LNCaP clone FGC (cell line): Measurements from ENCODE around the gene VGF.
"Not testable (repeated sequence)": the region's sequence is repeated elsewhere in the genome, so short reads cannot be mapped to it uniquely, and the experiment has no call there.

Experiments
- DNase-seq: peaks from one replicate; pipeline ENCODE4 v3.0.0-alpha.2; 2011; ENCODE audit warnings: low read depth
- H3K4me3 ChIP-seq: 2 replicates; pipeline ENCODE4 v1.5.1; 2011; ENCODE audit warnings: mild to moderate bottlenecking, low read depth, low read length, control low read depth
- TF ChIP-seq, protein P1 (sequence below): IDR thresholded peaks from 2 replicates; pipeline ENCODE4 v1.5.1; 2012; ENCODE audit warnings: mild to moderate bottlenecking; ENCODE audit not compliant: control insufficient read depth, insufficient read depth; ENCODE audit errors: extremely low read depth

Gene VGF

DNA sequence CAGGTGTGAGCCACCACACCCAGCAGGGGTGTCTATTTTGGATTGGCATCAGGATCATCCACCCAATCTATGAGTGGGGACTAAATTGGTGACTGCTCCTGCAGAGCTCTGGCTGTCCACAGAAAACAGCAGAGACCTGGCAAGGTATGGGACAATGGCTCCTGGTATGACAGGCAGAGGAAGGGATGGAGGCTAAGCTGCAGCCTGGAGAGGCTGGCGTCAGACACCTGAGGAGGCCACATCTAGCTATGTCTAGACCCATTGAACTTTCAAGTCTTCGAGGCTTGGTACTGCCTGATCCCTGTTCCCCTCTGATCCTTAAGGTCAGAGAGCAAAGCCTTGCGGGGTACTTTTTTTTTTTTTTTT is 41.7 kb downstream of the VGF start:
- DNase-seq: no peak
- H3K4me3 ChIP-seq: no peak overlapping the region
- TF ChIP-seq, protein P1, sequence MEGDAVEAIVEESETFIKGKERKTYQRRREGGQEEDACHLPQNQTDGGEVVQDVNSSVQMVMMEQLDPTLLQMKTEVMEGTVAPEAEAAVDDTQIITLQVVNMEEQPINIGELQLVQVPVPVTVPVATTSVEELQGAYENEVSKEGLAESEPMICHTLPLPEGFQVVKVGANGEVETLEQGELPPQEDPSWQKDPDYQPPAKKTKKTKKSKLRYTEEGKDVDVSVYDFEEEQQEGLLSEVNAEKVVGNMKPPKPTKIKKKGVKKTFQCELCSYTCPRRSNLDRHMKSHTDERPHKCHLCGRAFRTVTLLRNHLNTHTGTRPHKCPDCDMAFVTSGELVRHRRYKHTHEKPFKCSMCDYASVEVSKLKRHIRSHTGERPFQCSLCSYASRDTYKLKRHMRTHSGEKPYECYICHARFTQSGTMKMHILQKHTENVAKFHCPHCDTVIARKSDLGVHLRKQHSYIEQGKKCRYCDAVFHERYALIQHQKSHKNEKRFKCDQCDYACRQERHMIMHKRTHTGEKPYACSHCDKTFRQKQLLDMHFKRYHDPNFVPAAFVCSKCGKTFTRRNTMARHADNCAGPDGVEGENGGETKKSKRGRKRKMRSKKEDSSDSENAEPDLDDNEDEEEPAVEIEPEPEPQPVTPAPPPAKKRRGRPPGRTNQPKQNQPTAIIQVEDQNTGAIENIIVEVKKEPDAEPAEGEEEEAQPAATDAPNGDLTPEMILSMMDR: no peak

DNA sequence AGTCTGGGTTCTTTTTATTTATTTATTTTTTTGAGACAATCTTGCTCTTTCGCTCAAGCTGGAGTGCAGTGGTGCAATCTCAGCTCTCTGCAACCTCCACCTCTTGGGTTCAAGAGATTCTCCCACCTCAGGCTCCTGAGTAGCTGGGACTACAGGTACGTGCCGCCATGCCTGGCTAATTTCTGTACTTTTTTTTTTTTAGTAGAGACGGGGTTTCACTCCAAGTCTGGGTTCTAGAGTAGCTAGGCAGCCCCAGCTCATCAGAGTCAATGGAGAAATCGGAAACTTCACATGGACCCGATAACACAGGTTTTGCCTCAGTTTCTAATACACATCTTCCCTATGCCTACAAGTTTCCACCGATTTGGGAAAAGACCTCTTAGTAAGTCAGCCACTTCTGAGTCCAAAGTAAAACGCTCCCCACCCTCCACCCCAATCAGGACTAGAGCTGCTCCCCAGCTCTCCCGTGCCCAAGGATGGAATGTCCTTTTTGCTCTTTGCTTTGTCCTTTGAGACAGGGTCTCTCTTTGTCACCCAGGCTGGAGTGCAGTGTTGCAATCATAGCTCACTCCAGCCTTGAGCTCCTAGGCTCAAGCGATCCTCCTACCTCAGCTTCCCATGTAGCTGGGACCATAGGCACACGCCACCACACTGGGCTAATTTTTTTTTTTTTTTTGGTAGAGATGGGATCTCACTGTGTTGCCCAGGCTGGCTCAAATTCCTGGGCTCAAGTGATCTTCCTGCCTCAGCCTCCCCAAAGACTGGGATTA is 42.3 kb downstream of the VGF start:
- no peak for DNase-seq
- H3K4me3 ChIP-seq: no peak overlapping the region

DNA sequence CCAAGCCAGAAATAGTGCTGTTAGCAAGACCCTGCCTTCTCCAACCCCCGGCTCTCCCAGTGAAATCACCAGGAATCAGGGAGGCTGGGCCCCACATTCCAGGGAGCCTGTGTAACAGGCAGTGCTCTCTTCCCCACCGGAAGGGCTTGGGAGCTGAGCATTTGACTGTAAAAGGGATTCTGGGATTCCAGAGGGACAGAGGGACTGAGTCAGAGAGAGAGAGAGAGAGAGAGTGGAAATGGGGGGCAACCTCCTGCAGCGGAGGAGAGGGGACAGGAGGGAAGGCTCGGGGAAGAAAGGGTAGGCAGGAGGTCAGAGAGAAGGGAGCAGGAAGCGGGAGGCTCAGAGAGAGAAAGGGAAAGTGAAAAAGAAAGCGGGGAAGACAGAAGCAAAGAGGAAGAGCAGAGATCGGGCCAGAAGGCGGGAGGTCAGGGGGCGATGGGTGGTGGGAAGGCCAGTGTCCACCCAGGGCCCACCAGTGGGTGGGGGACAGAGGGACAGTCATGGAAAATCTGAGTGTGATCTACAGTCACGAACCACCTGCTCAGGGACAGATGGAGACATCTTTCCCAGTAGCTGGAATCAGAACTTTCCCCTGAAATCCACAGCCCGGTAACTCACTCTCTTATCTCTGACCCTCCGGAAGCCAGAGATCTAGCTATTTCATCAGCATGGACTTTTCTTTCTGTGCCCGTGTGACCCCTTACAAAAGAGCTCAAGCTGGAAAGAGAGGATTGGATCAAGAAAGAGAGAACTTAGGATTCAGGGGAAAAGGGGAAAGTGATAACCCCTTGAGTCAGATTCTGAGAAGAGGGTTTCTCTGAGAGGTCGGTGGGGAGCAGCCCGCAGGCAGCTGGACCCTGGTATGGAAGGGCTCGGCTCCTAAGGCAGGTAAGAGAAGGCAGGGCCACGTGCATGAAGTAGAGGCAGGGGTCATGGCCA is 43.1 kb downstream of the VGF start:
- H3K4me3 ChIP-seq: no peak overlapping the region
- no peak for DNase-seq
- TF ChIP-seq, protein P1: no peak

More for the DNA sequence above, 42.3 kb downstream of the VGF start:
- TF ChIP-seq, protein P1: no peak

DNA sequence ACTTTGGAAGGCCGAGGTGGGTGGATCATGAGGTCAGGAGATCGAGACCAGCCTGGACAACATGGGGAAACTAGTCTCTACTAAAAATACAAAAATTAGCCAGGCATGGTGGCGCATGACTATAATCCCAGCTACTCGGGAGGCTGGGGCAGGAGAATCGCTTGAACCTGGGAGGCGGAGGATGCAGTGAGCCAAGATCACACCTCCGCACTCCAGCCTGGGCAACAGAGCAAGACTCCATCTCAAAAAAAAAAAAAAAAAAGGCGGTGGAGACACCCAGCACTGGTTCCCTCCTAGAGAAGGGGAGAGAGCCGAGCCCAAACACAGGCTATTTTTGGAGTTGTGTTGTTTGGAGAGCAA is 43.8 kb downstream of the VGF start:
- DNase-seq, H3K4me3 ChIP-seq: not testable (repeated sequence)

DNA sequence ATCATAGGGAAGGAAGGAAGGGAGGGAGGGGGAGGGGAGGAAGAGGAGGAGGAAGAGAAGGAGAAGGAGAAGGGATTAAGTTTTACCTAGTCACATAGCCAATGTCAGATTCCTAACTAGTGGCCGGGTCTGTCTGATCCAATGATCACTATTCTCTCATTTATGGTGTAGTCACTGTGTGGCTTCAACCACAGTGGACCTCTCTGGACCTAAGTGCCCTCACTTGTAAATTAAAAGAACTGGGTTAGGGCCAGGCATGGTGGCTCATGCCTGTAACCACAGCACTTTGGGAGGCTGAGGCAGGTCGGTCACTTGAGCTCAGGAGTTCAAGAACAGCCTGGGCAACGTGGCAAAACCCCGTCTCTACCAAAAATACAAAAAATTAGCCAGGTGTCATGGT is 45.1 kb downstream of the VGF start:
- TF ChIP-seq, protein P1: no peak
- H3K4me3 ChIP-seq: no peak overlapping the region
- no peak for DNase-seq

DNA sequence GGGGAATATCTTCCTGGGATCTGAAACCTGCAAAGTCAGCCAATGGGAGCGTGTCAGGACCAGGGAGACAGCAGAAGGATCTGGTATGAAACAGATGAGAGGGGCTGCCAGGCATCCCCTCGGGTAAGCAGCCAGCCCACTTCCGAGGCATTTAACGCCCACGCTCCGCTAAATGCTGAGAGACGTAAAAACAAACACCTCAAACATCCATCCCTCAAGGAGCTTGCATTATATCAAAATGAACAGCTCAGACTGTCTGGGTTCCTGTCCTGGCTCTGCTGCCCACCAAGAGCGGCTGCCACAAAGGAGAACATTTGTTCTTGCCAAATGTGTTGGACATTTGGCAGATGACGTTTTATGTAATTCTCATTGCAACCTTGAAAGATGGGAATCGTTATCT is 45.5 kb downstream of the VGF start:
- H3K4me3 ChIP-seq: no peak overlapping the region
- TF ChIP-seq, protein P1: no peak
- no peak for DNase-seq

DNA sequence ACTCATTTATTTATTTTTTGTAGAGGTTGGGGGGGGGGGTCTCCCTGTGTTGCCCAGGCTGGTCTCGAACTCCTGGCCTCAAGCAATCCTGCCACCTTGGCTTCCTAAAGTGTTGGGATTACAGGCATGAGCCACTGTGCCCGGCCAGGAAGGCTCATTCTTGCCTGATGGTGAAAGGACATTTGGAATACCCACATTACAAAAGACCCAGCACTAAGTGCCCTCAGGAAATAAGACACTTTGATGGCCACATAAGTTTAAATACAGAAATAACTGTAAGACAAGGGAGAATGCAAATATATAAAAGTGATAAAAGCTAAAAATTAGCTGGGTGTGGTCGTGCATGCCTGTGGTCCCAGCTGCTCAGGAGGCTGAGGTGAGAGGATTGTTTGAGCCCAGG is 46.5 kb downstream of the VGF start:
- TF ChIP-seq, protein P1: no peak
- no peak for DNase-seq
- H3K4me3 ChIP-seq: no peak overlapping the region
